ENCODE data around the gene OR1L6. TPM values are rescaled to one million over a fixed set of nuclear protein-coding genes. Genes with fewer than 3 reads are reported as not detected.

OR1L6 gene
- total RNA-seq, 2 experiments from 2014 or later = not detected

Other genes with a start within 250 kb of the OR1L6 start
- not detected for gene OR1J2, start 231.5 kb upstream of the OR1L6 start, total RNA-seq
- not detected for gene OR1J4, start 223.2 kb upstream of the OR1L6 start, total RNA-seq
- gene OR1N1, start 215.0 kb upstream of the OR1L6 start, total RNA-seq = not detected
- gene OR1N2, start 189.2 kb upstream of the OR1L6 start, total RNA-seq = not detected
- not detected for gene OR1L8, start 158.9 kb upstream of the OR1L6 start, total RNA-seq
- not detected for gene OR1Q1, start 127.6 kb upstream of the OR1L6 start, total RNA-seq
- gene OR1B1, start 84.7 kb upstream of the OR1L6 start, total RNA-seq = not detected
- not detected for gene OR1L1, start 80.6 kb upstream of the OR1L6 start, total RNA-seq
- gene OR1L3, start 67.2 kb upstream of the OR1L6 start, total RNA-seq = not detected
- not detected for gene OR1L4, start 18.3 kb upstream of the OR1L6 start, total RNA-seq
- not detected for gene OR5C1, start 46.6 kb downstream of the OR1L6 start, total RNA-seq
- gene OR1K1, start 57.8 kb downstream of the OR1L6 start, total RNA-seq = not detected
- 10 to 100 TPM; 19.5 to 19.9 TPM for gene PDCL, start 86.3 kb downstream of the OR1L6 start, total RNA-seq
- 10 to 100 TPM; 30.4 to 31.2 TPM for gene RC3H2, start 163.1 kb downstream of the OR1L6 start, total RNA-seq
- 10 to 100 TPM in 1 of 2 experiments, 1 to 10 TPM in 1; 9.7 to 10.5 TPM for gene ZBTB6, start 171.0 kb downstream of the OR1L6 start, total RNA-seq
- 1 to 10 TPM; 5.7 to 6.4 TPM for gene ZBTB26, start 189.2 kb downstream of the OR1L6 start, total RNA-seq
- 10 to 100 TPM; 19.1 to 20.7 TPM for gene RABGAP1, start 198.7 kb downstream of the OR1L6 start, total RNA-seq

Data from activated CD8-positive, alpha-beta memory T cell treated with anti-CD3 and anti-CD28 coated beads for 36 hours (primary cell).